ENCODE results near the gene ZAP70.

DNA sequence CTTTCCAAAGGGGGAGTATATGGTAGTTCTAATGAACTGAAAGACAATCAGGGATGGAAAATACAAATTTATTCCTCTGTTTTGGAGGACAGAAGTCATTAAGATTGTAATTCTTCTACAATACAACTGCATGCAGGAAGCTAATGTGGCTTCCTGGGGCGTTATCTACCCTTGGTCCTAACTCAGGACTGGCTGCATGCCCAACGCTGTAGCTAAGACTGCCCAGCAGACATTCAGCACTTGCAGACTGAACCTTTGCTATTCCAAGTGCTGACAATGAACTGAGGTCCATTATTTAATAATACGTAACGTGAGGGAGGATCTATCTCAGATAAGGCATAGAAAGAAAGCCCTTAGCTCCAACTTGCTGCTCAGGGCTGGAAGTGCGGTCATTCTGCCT is 53.2 kb downstream of the ZAP70 start:
- TF ChIP-seq, protein P1, sequence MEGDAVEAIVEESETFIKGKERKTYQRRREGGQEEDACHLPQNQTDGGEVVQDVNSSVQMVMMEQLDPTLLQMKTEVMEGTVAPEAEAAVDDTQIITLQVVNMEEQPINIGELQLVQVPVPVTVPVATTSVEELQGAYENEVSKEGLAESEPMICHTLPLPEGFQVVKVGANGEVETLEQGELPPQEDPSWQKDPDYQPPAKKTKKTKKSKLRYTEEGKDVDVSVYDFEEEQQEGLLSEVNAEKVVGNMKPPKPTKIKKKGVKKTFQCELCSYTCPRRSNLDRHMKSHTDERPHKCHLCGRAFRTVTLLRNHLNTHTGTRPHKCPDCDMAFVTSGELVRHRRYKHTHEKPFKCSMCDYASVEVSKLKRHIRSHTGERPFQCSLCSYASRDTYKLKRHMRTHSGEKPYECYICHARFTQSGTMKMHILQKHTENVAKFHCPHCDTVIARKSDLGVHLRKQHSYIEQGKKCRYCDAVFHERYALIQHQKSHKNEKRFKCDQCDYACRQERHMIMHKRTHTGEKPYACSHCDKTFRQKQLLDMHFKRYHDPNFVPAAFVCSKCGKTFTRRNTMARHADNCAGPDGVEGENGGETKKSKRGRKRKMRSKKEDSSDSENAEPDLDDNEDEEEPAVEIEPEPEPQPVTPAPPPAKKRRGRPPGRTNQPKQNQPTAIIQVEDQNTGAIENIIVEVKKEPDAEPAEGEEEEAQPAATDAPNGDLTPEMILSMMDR (IDR thresholded peaks at IDR 0.05 in 8 of 11, conservative IDR thresholded peaks at IDR 0.05 in 3 of 11): no peak
- TF ChIP-seq POLR2A (IDR thresholded peaks at IDR 0.05): no peak

All from spleen (tissue), 7 donors.